Upper lobe of right lung (tissue), 1 donor: ENCODE results near the gene PLAGL2. TPM values are rescaled to one million over a fixed set of nuclear protein-coding genes. Genes with fewer than 3 reads are reported as not detected.

Source experiments
- ATAC-seq: fragments of 200-7000 bp; cut with Tn5 transposase; one replicate; pipeline ENCODE4 v1.9.1; 2020; ENCODE audit warnings: mild to moderate bottlenecking, moderate library complexity
- DNase-seq: peaks from one replicate; pipeline ENCODE4 v3.0.0-alpha.2; 2020
- H3K27ac ChIP-seq: fragments of 200-600 bp; one replicate; pipeline ENCODE4 v1.8.0; 2022
- H3K27me3 ChIP-seq: fragments of 200-600 bp; one replicate; pipeline ENCODE4 v1.8.0; 2022; ENCODE audit warnings: mild to moderate bottlenecking
- H3K36me3 ChIP-seq: fragments of 200-600 bp; one replicate; pipeline ENCODE4 v1.8.0; 2022
- H3K4me1 ChIP-seq: fragments of 200-600 bp; one replicate; pipeline ENCODE4 v1.8.0; 2022
- H3K4me3 ChIP-seq: fragments of 200-600 bp; one replicate; pipeline ENCODE4 v1.8.0; 2022; ENCODE audit warnings: mild to moderate bottlenecking
- H3K9me3 ChIP-seq: fragments of 200-600 bp; one replicate; pipeline ENCODE4 v1.8.0; 2022
- intact Hi-C: fragments of 100-400 bp; cut with DNase I; formaldehyde crosslinking; loops from one replicate; pipeline ENCODE4 v1.11.0; 2022
- total RNA-seq: library from RNA; stranded (reverse); fragmentation: NEBNext Ultra II Directional; extraction: Animal tissue kit (Norgen Biotek cat#: 25700); gene quantifications from one replicate; pipeline ENCODE4 v1.2.1, GENCODE V29; 2021
- TF ChIP-seq, protein P1 (sequence below): fragments of 200-600 bp; IDR thresholded peaks from one replicate; pipeline ENCODE4 v1.8.0; 2022; ENCODE audit warnings: antibody characterized with exemption
- donor health status: DM: no; HTN: yes; CAD: no; lungs with severe emphysema.

The PLAGL2 gene
- total RNA-seq, 1 donor from 2014 or later, result 15.9 TPM

DNA sequence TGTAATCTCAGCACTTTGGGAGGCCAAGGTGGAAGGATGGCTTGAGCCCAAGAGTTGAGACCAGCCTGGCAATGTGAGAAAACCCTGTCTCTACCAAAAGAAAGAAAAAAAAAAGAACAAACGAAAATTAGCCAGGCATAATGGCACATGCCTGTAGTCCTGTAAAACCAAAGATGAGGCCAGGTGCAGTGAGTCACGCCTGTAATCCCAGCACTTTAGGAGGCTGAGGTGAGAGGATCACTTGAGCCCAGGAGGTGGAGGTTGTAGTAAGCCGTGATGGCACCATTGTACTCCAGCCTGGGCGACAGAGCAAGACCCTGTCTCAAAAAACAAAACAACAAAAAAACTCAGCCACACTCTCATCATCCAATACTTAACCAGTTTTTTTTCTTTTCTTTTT is 37.4 kb upstream of the PLAGL2 start:
- Histone ChIP-seq H3K27ac (no peak overlapping the region), H3K27me3 (no peaks in the 10 kb centered on the region), H3K4me1 (no peaks in the 10 kb centered on the region), H3K36me3 (no peaks in the 10 kb centered on the region), H3K4me3 (no peak overlapping the region), H3K9me3 (no peaks in the 10 kb centered on the region)
- TF ChIP-seq, protein P1, sequence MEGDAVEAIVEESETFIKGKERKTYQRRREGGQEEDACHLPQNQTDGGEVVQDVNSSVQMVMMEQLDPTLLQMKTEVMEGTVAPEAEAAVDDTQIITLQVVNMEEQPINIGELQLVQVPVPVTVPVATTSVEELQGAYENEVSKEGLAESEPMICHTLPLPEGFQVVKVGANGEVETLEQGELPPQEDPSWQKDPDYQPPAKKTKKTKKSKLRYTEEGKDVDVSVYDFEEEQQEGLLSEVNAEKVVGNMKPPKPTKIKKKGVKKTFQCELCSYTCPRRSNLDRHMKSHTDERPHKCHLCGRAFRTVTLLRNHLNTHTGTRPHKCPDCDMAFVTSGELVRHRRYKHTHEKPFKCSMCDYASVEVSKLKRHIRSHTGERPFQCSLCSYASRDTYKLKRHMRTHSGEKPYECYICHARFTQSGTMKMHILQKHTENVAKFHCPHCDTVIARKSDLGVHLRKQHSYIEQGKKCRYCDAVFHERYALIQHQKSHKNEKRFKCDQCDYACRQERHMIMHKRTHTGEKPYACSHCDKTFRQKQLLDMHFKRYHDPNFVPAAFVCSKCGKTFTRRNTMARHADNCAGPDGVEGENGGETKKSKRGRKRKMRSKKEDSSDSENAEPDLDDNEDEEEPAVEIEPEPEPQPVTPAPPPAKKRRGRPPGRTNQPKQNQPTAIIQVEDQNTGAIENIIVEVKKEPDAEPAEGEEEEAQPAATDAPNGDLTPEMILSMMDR, result no peak
- no peak for DNase-seq
- no peak for ATAC-seq
- intact Hi-C loops, result no loop called here

- TF ChIP-seq, protein P1, result no peak
- intact Hi-C loops, result no loop called here
- Histone ChIP-seq H3K4me1 (no peaks in the 10 kb centered on the region), H3K36me3 (no peaks in the 10 kb centered on the region), H3K4me3 (no peak overlapping the region), H3K9me3 (no peaks in the 10 kb centered on the region), H3K27ac (no peak overlapping the region), H3K27me3 (no peaks in the 10 kb centered on the region)
- no peak for ATAC-seq
- no peak for DNase-seq
These were observed 36.7 kb upstream of the PLAGL2 start for GRCh38 chr20:32244150-32244823.

DNA sequence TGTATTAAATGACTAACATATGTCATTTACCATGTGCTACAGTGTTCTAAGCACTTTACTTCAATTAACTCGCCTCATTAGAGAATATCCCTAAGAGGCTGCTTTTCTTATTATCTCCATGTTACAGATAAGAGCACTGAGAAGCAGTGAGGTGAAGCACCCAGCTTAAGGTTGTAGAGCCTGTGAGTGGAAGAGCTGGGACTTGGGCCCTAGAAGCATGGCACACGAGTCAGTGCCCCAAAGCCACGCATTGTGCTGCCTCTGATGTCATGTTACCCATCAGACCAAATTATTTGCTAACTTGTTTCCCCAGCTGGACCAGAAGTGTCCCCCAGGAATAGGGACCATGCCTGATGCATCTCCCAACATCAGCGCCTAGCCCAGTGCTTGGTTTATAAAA is 34.3 kb upstream of the PLAGL2 start:
- intact Hi-C loops, result no loop called here
- H3K4me3 ChIP-seq, result no peak overlapping the region
- H3K4me1 ChIP-seq, result no peaks in the 10 kb centered on the region
- H3K9me3 ChIP-seq, result no peaks in the 10 kb centered on the region
- no peaks in the 10 kb centered on the region for H3K27me3 ChIP-seq
- no peak for DNase-seq
- ATAC-seq, result no peak
- TF ChIP-seq, protein P1, result no peak
- no peaks in the 10 kb centered on the region for H3K36me3 ChIP-seq
- no peak overlapping the region for H3K27ac ChIP-seq

GRCh38 chr20:32240205-32240604 is 32.7 kb upstream of the PLAGL2 start:
- ATAC-seq, result no peak
- Histone ChIP-seq H3K4me3 (no peak overlapping the region), H3K27ac (no peak overlapping the region), H3K36me3 (peaks cover 8% of the 10 kb centered on the region), H3K4me1 (no peaks in the 10 kb centered on the region), H3K9me3 (no peaks in the 10 kb centered on the region), H3K27me3 (no peaks in the 10 kb centered on the region)
- TF ChIP-seq, protein P1, result no peak
- intact Hi-C loops, result no loop called here
- DNase-seq, result no peak

- ATAC-seq (no peak), DNase-seq (no peak)
- no peaks in the 10 kb centered on the region for H3K9me3 ChIP-seq
- no peaks in the 10 kb centered on the region for H3K27me3 ChIP-seq
- H3K4me1 ChIP-seq, result no peaks in the 10 kb centered on the region
- intact Hi-C loops, result no loop called here
- H3K27ac ChIP-seq, result no peak overlapping the region
- TF ChIP-seq, protein P1, result no peak
- H3K36me3 ChIP-seq, result peaks cover 21% of the 10 kb centered on the region
- H3K4me3 ChIP-seq, result no peak overlapping the region
These were observed 31.2 kb upstream of the PLAGL2 start for GRCh38 chr20:32238483-32239425.
